ENCODE results near the gene KHK.
"Not testable (repeated sequence)": the region's sequence is repeated elsewhere in the genome, so short reads cannot be mapped to it uniquely, and the experiment has no call there.

Gene KHK

GRCh38 chr2:27097341-27097740, 10.8 kb downstream of the KHK start:
- no peak for DNase-seq

- DNase-seq: no peak
These were observed 12.9 kb downstream of the KHK start for GRCh38 chr2:27099334-27099955.

DNA sequence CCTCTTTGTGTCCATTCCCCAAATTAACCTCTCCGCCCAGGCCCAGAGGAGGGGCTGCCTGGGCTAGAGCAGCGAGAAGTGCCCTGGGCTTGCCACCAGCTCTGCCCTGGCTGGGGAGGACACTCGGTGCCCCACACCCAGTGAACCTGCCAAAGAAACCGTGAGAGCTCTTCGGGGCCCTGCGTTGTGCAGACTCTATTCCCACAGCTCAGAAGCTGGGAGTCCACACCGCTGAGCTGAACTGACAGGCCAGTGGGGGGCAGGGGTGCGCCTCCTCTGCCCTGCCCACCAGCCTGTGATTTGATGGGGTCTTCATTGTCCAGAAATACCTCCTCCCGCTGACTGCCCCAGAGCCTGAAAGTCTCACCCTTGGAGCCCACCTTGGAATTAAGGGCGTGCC, 13.5 kb downstream of the KHK start:
- DNase-seq: no peak

DNA sequence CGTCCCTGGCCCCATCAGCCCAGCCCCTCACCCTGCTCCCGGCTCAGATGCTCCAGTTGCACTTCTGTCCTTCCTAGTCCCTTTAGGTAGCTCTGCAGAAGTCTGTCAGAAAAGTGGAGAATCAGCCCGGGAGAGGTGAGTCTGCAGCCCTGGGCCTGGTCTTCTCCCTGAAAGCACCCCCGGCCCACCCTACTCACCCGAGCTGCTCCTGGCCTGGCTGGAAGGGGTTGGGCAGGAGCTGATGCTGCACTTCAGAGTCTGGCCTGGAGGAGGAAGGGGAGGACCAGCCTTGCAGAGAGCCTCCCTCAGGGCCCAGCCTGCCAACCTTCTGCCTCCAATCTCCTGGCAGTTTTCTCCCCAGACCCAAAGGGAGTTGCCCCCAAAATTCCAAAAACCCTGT, 15.8 kb downstream of the KHK start:
- no peak for DNase-seq

- no peak for DNase-seq
These were observed 19.4 kb downstream of the KHK start for GRCh38 chr2:27105981-27106380.

DNA sequence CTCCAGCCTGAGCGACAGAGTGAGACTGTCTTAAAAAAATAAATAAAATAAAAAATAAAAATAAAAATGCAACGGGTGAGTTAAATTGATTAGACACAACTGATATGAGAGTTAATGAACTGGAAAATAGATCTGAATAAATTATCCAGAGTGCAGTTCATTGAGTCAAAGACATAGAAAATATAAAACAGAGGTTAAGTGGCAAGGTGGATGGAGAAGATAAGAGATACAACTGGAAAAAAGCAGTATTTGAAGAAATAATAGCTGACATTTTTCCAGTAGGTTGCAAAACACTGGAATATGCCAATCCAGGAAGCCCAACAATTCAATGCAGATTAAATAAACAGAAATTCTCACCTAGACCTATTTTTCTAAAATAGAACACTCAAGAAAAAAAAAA, 21.6 kb downstream of the KHK start:
- no peak for DNase-seq

GRCh38 chr2:27109083-27109482, 22.5 kb downstream of the KHK start:
- no peak for DNase-seq

DNA sequence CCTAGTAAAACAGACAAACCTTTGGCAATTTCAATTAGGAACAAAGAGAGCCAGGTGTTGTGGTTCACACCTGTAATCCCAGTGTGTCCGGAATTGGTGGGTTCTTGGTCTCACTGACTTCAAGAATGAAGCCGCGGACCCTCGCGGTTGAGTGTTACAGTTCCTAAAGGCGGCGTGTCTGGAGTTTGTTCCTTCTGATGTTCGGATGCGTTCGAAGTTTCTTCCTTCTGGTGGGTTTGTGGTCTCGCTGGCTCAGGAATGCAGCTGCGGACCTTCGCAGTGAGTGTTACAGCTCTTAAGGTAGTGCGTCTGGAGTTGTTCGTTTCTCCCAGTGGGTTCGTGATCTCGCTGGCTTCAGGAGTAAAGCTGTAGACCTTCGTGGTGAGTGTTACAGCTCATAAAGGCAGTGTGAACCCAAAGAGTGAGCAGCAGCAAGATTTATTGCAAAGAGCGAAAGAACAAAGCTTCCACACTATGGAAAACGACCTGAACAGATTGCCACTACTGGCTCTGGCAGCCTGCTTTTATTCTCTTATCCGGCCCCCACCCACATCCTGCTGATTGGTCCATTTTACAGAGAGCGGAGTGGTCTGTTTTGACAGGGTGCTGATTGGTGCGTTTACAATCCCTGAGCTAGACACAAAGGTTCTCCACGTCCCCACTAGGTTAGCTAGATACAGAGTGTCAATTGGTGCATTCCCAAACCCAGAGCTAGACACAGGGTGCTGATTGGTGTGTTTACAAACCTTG, 24.2 kb downstream of the KHK start:
- DNase-seq: not testable (repeated sequence)

GRCh38 chr2:27111392-27112078, 25.0 kb downstream of the KHK start:
- not testable (repeated sequence) for DNase-seq

- DNase-seq: no peak
These were observed 28.9 kb downstream of the KHK start for GRCh38 chr2:27115519-27115918.

- DNase-seq: no peak
These were observed 31.5 kb downstream of the KHK start for GRCh38 chr2:27117995-27118524.

DNA sequence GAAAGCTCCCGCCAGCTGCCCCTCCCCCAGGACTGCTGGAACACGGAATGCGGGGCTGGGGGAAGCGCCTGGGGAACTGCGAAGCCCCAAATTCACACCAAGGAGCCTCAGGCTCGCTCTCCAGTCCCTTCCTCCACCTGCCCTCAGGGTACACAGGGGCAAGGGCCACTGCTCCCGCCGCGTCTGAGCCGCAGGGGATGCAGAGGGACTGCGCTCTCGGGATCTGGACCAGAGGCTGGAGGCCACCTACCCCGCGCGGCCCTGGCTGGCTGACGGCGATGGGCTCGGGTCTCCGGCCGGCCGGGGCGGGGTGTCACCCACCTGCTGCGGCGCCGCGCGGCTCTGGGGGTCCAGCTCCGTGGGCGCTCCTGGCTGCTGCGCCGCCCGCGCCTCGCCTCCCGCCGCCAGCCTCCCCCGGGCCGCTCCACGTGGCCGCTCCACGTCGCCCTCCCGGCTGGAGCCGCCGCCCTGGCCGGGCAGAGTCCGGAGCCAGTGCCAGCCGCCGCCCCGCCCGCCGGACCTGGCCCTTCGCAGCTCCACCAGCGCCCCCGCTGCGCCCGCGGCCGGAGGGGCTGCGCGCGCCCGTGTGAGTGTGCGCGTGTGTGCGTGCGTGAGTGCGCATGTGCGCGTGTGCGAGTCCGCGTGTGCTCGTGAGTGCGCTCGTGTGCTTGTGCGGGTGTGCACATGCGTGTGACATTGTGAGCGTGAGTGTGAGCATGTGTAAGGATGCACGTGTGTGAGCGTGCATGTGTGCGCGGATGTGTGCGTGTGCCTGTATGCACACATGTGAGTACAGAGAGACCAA, 32.2 kb downstream of the KHK start, which contains the start of gene CGREF1:
Gene CGREF1 (minus strand): TSS at position 604 of the 805 bp plus-strand sequence. CDS start 14,762 bp downstream, outside the sequence.
- DNase-seq: no peak

DNA sequence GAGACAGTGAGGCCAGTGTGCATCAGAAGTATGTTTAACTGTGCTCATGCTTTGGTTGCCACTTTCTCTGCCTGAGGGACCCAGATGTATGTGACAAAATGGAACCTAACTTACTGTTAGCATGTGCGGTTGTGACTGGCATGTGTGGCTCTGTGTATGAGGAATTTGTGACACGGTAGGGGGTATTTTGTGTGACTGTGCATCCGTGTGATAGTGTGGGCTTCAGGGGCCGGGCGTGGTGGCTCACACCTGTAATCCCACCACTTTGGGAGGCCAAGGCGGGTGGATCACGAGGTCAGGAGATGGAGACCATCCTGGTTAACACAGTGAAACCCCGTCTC, 32.7 kb downstream of the KHK start:
- not testable (repeated sequence) for DNase-seq

- no peak for DNase-seq
These were observed 35.3 kb downstream of the KHK start for GRCh38 chr2:27121906-27122305.

DNA sequence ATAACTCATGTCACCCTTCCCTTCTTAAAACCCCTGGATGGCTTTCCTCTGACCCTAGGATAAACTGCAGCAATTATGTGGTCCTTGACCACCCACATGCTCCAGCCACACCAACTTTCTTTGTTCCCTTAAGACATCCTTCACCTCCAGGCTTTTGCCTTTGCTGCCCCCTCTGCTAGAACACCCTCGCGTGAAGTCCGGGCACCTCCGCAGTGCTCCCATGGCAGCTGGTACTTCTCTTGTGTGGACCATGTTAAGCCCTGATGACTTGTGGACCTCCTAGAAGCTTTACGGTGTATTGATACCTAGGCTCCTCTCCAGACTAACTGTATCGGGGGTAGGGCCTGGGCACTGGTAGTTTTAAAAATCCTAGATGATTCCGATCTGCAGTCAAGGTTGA, 36.2 kb downstream of the KHK start:
- DNase-seq: no peak

GRCh38 chr2:27123302-27124150, 37.0 kb downstream of the KHK start, which contains the start of gene ABHD1:
Gene ABHD1, plus strand, starts transcription at chr2:27123815. Its CDS starts 134 bp downstream, at chr2:27123949.
- peak; percentile 64 for DNase-seq

DNA sequence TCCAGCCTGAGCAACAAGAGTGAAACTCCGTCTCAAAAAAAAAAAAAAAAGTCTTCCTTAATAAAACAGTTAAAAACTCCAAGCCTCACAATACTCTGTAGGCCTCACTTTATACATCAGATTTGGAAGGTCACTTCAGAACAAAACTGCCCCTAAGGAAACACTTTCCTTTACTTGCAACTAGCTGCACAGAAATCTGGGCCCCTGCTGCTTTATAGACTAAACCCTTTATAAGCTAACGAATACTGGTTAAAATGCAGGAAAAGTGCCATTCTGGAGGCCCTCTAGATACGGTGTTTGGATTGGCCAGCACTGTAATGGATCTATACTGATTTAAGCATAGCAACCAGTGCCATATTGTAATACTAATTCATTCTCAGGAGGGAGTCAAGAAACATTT, 38.5 kb downstream of the KHK start:
- no peak for DNase-seq

DNA sequence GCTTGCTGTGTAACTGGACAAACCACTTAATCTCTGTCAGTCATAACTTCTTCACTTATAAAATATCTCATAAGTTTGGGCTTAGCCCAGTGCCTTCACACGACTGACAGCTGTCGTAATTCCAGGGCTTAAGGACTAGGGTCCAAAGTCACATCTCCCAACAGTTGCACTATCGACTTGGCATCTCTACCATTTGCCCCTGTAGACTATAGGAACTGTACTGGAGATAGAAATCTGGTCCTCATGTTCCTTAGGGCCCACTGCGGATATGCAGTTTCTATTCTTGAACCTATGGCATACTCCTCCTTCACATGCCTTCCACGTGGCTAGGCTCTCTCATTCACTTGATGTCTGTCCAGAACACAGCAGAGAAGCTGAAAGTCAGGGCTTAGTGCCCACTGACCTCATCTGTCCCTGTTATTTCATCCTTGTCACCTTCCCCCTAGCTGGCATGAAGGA, 39.7 kb downstream of the KHK start:
- DNase-seq: no peak

DNA sequence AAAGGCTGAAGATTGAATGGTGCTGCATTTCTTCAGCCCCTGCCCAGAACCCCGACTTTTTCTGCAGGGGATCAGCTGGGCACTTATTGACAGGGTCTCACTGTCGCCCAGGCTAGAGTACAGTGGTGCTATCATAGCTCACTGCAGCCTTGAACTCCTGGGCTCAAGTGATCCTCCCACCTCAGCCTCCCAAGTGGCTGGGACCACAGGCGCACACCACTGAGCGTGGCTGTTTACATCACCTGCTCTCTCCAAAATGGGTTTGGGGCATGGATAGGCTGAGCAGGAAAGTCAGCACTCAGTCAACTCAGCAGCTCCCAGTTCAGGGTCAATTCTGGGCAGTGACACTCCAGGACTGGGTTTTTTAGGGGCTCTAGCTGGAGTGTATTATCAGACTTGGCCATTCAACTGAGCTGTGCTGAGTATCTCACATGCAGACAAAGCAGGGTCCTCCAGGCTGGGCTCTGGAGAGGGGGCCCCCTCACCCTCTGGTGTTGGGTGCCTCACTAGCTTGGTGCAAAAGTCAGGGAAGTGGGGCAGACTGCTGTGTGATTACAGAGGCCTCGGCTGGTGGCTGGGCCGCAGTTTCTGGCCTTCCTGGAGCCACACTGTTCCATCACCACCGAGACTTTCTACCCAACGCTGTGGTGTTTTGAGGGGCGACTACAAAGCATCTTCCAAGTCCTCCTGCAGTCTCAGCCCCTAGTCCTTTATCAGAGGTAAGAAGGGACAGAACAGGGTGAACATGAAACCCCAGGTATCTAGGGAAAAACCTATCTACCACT, 41.5 kb downstream of the KHK start:
- DNase-seq: no peak

DNA sequence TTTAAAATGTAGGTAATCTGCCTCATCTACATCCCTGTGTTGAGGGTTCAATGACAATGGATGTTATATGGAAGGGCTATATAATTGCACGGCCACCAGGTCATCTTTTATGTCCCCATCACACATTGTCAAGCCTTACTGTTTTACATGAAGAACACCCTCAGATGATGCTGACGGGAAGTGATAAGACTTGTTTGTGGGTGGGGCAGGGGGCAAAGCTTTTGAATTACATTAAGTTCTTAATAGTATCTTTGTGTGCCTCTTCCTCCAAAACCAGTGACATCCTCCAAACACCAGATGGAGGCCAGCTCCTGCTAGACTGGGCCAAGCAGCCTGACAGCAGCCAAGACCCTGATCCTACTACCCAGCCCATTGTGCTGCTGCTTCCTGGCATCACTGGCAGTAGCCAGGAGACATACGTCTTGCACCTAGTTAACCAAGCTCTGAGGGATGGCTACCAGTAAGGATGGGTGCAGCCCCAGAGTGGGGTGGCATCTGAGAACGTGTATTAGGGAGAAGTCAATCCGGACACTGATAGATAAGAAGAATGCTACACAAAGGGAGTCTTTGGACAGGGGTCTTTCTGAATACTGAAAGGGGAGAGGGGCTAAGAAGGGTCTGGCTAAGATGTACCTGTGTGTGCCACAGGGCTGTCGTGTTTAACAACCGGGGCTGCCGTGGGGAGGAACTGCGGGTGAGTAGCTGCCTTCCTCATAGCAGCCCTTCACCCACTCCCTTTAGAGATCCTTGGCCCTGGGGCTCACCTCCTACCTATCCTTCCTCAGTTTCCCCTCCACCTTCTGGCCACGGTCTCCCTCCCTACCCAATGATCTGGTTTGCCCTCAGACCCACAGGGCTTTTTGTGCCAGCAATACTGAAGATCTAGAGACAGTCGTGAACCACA, 42.3 kb downstream of the KHK start:
- DNase-seq: no peak

Data from right forelimb (tissue), 1 donor.